PC-3 (cell line): ENCODE measurements around the gene SLC9A3. TPM values are rescaled to one million over a fixed set of nuclear protein-coding genes. Genes with fewer than 3 reads are reported as not detected.
"Not testable (repeated sequence)": the region's sequence is repeated elsewhere in the genome, so short reads cannot be mapped to it uniquely, and the experiment has no call there.

ENCODE experiments used
- ATAC-seq: fragments of 200-7000 bp; cut with Tn5 transposase; 2 replicates; pipeline ENCODE4 v1.9.1; 2020; ENCODE audit warnings: mild to moderate bottlenecking, moderate library complexity
- BruUV-seq: library from RNA; stranded (reverse); fragments of 400-500 nt; replicated peaks from 2 replicates; lab custom pipeline; 2021; lab: Mats Ljungman, UMichigan
- CTCF ChIA-PET: fragments of 300-600 bp; sonication (Branson Sonifier 250); formaldehyde crosslinking; loops from one replicate; lab custom pipeline; 2022; ENCODE audit warnings: antibody characterized with exemption; lab: Charles Lee
- POLR2A ChIA-PET: fragments of 300-600 bp; sonication (Branson Sonifier 250); formaldehyde crosslinking; loops from one replicate; lab custom pipeline; 2022; ENCODE audit warnings: antibody characterized with exemption; ENCODE audit not compliant: unreplicated experiment; lab: Charles Lee
- DNase-seq: peaks from one replicate; pipeline ENCODE4 v3.0.0-alpha.2; 2015
- H2AFZ ChIP-seq: fragments of 300-600 bp; sonication (generic); 2 replicates; pipeline ENCODE4 v1.6.0; 2016; ENCODE audit warnings: antibody characterized with exemption, low read length
- H3F3A ChIP-seq: fragments of 300-600 bp; sonication (generic); one replicate; pipeline ENCODE4 v1.6.0; 2017; ENCODE audit warnings: antibody characterized with exemption, low read length, control low read depth, mild to moderate bottlenecking; ENCODE audit not compliant: unreplicated experiment
- H3K27ac ChIP-seq: fragments of 300-600 bp; sonication (generic); 2 replicates; pipeline ENCODE4 v1.5.1; 2016; ENCODE audit warnings: mild to moderate bottlenecking, low read length
- H3K27me3 ChIP-seq: fragments of 300-600 bp; sonication (generic); 2 replicates; pipeline ENCODE4 v1.6.1; 2016; ENCODE audit warnings: low read length, mixed read lengths
- H3K36me3 ChIP-seq: fragments of 300-600 bp; sonication (generic); 2 replicates; pipeline ENCODE4 v1.6.1; 2016; ENCODE audit warnings: low read depth, mixed run types, low read length, mixed read lengths
- H3K4me1 ChIP-seq: fragments of 300-600 bp; sonication (generic); 2 replicates; pipeline ENCODE4 v1.5.1; 2016; ENCODE audit warnings: low read length; ENCODE audit not compliant: insufficient read depth
- H3K4me2 ChIP-seq: fragments of 300-600 bp; sonication (generic); 2 replicates; pipeline ENCODE4 v1.6.0; 2016; ENCODE audit warnings: low read length
- H3K4me3 ChIP-seq: fragments of 300-600 bp; sonication (generic); 2 replicates; pipeline ENCODE4 v1.5.1; 2016; ENCODE audit warnings: mild to moderate bottlenecking, low read length, mixed read lengths
- H3K79me2 ChIP-seq: fragments of 300-600 bp; sonication (generic); 2 replicates; pipeline ENCODE4 v1.6.1; 2017; ENCODE audit warnings: low read length, mixed read lengths
- H3K9ac ChIP-seq: fragments of 300-600 bp; sonication (generic); 2 replicates; pipeline ENCODE4 v1.6.0; 2016; ENCODE audit warnings: mild to moderate bottlenecking, low read length
- H3K9me2 ChIP-seq: fragments of 300-600 bp; sonication (generic); replicated peaks from 2 replicates; pipeline ENCODE4 v1.6.1; 2016; ENCODE audit warnings: mixed run types, low read length, mixed read lengths
- H3K9me3 ChIP-seq: fragments of 300-600 bp; sonication (generic); 2 replicates; pipeline ENCODE4 v1.6.1; 2016; ENCODE audit warnings: low read length, mixed read lengths
- H4K20me1 ChIP-seq: fragments of 300-600 bp; sonication (generic); 2 replicates; pipeline ENCODE4 v1.6.1; 2016; ENCODE audit warnings: low read length, mixed read lengths
- EZH2 ChIP-seq: fragments of 300-600 bp; sonication (generic); IDR thresholded peaks from one replicate; pipeline ENCODE4 v1.6.1; 2017; ENCODE audit warnings: antibody characterized with exemption, mild to moderate bottlenecking, low read length; ENCODE audit not compliant: unreplicated experiment
- EZH2phosphoT487 ChIP-seq: fragments of 300-600 bp; sonication (generic); IDR thresholded peaks from 2 replicates; pipeline ENCODE4 v1.6.1; 2018; ENCODE audit warnings: mild to moderate bottlenecking, antibody characterized with exemption, low read length, borderline replicate concordance
- intact Hi-C: fragments of 100-400 bp; cut with micrococcal nuclease; formaldehyde crosslinking; loops from 2 replicates; pipeline ENCODE4 v1.9.0; 2023
- total RNA-seq: library from RNA; depleted of rRNA; stranded (reverse); fragments of >200 nt; gene quantifications from 2 replicates; pipeline ENCODE4 v1.2.3, GENCODE V29; 2014
- TF ChIP-seq, protein P1 (sequence below): fragments of 300-600 bp; sonication (generic); conservative IDR thresholded peaks from 2 replicates; pipeline ENCODE4 v1.5.1; 2017; ENCODE audit warnings: antibody characterized with exemption, low read depth, mild to moderate bottlenecking, low read length

Gene SLC9A3
- total RNA-seq, 1 experiment from 2014 or later, result 4.9 TPM

DNA sequence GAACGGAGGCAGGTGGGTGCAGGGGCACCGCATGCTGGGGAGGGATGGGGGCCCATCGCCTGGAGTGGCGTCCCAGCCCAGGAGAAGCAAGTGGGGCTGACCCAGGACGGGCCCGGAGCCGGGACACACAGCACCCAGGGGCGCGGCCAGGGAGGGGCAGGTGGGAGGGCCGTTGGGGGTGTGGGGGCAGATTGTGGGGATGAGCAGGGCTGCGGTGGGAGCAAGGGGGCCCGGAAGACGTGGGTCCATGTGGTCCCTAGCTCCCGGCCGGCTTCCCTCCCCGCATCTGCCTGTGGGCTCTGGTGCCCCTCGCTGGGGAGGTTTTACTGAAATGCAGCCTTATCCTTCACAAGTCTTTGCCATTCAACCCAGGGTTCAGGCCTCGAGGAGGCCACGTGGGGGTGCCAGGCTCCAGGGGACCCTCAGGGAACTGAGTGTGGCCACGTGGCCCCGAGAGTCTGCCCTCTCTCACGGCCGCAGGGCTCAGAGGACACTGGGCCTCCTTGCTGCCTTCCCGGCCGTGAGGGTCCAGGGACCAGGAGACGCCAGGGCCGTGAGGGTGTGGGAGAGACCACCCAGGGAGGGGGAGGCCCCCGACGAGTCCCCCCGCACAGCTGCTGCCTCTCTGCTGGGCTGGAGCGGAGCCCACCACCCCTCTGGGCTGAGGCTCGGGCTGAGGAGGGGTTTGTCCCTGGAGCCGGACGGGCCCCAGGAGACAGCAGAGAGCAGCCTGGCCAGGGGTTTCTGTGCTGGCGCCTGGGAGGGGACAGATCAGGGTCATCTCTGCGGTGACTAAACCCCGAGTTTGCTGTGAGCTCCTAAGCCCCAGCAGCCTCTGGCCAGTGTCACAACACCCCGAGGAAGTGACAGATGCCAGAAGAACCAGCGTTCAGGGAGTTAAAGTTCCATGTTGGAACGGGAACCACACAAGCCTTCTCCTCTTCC lies 35.2 kb downstream of the SLC9A3 start:
- Histone ChIP-seq H2AFZ (no peak overlapping the region), H3K9me3 (no peaks in the 10 kb centered on the region), H3K4me2 (no peak overlapping the region), H3K79me2 (no peaks in the 10 kb centered on the region), H3K9me2 (no peaks in the 10 kb centered on the region), H3F3A (no peaks in the 10 kb centered on the region), H3K4me1 (no peaks in the 10 kb centered on the region), H3K9ac (no peak overlapping the region), H3K36me3 (no peaks in the 10 kb centered on the region), H3K27ac (no peak overlapping the region), H3K27me3 (no peaks in the 10 kb centered on the region), H4K20me1 (no peaks in the 10 kb centered on the region), H3K4me3 (no peak overlapping the region)
- ChIA-PET POLR2A (no interaction called here), CTCF (no interaction called here)
- DNase-seq (no peak), ATAC-seq (no peak)
- no TSS peak for BruUV-seq
- intact Hi-C loops, result no loop called here
- TF ChIP-seq EZH2phosphoT487, result no peak
- TF ChIP-seq, protein P1, sequence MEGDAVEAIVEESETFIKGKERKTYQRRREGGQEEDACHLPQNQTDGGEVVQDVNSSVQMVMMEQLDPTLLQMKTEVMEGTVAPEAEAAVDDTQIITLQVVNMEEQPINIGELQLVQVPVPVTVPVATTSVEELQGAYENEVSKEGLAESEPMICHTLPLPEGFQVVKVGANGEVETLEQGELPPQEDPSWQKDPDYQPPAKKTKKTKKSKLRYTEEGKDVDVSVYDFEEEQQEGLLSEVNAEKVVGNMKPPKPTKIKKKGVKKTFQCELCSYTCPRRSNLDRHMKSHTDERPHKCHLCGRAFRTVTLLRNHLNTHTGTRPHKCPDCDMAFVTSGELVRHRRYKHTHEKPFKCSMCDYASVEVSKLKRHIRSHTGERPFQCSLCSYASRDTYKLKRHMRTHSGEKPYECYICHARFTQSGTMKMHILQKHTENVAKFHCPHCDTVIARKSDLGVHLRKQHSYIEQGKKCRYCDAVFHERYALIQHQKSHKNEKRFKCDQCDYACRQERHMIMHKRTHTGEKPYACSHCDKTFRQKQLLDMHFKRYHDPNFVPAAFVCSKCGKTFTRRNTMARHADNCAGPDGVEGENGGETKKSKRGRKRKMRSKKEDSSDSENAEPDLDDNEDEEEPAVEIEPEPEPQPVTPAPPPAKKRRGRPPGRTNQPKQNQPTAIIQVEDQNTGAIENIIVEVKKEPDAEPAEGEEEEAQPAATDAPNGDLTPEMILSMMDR, result no peak
- TF ChIP-seq EZH2, result no peak

DNA sequence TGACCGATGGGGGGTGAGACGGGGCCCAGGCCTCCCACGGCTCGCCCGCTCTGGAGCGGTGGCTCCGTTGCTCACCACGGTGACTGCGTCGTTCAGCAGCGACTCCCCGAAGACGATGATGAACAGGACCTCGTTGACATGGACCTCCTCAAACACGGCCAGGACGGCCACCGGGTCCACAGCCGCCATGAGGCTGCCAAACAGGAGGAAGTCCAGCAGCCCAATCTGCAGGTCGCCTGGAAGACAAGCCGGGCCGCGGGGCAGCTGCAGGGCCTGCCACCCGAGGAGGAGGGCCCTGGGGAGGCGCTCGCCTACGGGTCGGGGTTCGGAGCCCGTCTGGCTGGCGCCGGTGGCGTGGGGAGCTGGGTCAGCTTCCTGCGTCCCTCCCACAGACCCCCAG lies 36.0 kb downstream of the SLC9A3 start:
- H3K4me3 ChIP-seq, result no peak overlapping the region
- intact Hi-C loops, result no loop called here
- H4K20me1 ChIP-seq, result no peaks in the 10 kb centered on the region
- ChIA-PET CTCF (no interaction called here), POLR2A (no interaction called here)
- no peaks in the 10 kb centered on the region for H3F3A ChIP-seq
- no peak overlapping the region for H3K4me2 ChIP-seq
- no peak for DNase-seq
- no peaks in the 10 kb centered on the region for H3K27me3 ChIP-seq
- H3K9ac ChIP-seq, result no peak overlapping the region
- no peaks in the 10 kb centered on the region for H3K4me1 ChIP-seq
- no peak for ATAC-seq
- no peaks in the 10 kb centered on the region for H3K36me3 ChIP-seq
- no peak overlapping the region for H3K27ac ChIP-seq
- TF ChIP-seq EZH2phosphoT487 (no peak), EZH2 (no peak)
- TF ChIP-seq, protein P1, result no peak
- no peak overlapping the region for H2AFZ ChIP-seq
- H3K9me3 ChIP-seq, result no peaks in the 10 kb centered on the region
- BruUV-seq, result no TSS peak
- no peaks in the 10 kb centered on the region for H3K79me2 ChIP-seq
- no peaks in the 10 kb centered on the region for H3K9me2 ChIP-seq

DNA sequence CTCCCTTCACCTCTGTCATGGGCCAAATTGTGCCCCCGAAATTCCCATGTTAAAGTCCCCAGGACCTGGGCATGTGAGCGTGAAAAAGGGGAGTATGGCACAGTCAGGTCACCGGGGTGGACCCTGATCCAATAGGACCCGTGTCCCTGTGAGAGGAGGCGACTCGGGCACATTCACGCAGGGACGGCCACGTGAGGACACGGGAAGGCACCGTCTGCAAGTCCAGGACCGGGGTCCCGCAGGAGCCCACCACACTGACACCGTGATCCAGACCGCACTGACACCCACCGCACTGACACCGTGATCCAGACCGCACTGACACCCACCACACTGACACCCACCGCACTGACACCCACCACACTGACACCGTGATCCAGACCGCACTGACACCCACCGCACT lies 37.7 kb downstream of the SLC9A3 start:
- H3K79me2 ChIP-seq, H3K9me3 ChIP-seq, H3K4me2 ChIP-seq, H3K27ac ChIP-seq, intact Hi-C loops, POLR2A ChIA-PET, H3K9me2 ChIP-seq, H3K36me3 ChIP-seq, H3K4me3 ChIP-seq, BruUV-seq, DNase-seq, H3F3A ChIP-seq, H4K20me1 ChIP-seq, CTCF ChIA-PET, H3K27me3 ChIP-seq, H2AFZ ChIP-seq, H3K4me1 ChIP-seq, H3K9ac ChIP-seq, ATAC-seq: not testable (repeated sequence)
